ENCODE data around the gene CLCN3. TPM values are rescaled to one million over a fixed set of nuclear protein-coding genes. Genes with fewer than 3 reads are reported as not detected.
"Not testable (repeated sequence)": the region's sequence is repeated elsewhere in the genome, so short reads cannot be mapped to it uniquely, and the experiment has no call there.

The CLCN3 gene
- total RNA-seq, 1 experiment from 2014 or later, result 21.8 TPM

DNA sequence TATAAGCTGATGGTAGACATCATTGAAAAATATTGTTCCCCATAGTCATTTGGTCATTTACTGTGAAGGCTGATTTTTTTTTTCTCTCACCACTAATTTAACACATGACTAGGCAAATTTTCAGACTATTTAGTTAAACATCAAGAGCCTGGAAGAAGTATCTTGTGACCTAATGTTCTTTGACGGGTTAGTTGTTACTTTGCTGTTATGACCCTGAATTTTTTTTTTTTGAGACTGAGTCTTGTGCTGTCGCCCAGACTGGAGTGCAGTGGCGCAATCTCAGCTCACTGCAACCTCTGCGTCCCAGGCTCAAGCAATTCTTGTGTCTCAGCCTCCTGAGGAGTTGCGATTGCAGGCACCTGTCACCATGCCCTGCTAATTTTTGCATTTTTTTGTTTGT is 70.4 kb downstream of the CLCN3 start:
- no peak for DNase-seq (ENCODE audit: low read depth)

DNA sequence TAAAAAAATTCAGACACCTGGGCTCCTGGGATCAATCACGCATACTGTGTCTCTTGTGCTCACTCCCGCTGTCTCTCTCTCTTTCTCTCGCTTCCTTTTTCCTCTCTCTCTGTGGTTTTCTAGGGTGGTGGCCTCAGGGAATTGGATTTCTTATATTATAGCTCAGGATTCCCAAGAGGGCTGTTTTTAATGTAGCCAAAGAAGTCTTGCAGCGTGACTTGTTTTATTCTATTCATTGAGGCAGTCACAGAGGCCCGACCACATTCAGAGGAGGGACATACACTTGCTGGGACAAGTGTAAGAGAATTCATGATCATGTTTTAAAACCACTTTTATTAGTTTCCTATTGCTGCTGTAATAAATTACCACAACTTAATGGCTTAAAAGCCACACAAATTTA is 78.0 kb downstream of the CLCN3 start:
- no peak for DNase-seq (ENCODE audit: low read depth)

GRCh38 chr4:169707958-169708643 is 87.7 kb downstream of the CLCN3 start:
- DNase-seq (ENCODE audit: low read depth), result no peak

- no peak for DNase-seq (ENCODE audit: low read depth)
These were observed 95.4 kb downstream of the CLCN3 start for GRCh38 chr4:169715826-169716225.

GRCh38 chr4:169716677-169717076 is 96.3 kb downstream of the CLCN3 start:
- peak; percentile 26 for DNase-seq (ENCODE audit: low read depth)

GRCh38 chr4:169720529-169720928 is 100.2 kb downstream of the CLCN3 start:
- DNase-seq (ENCODE audit: low read depth), result no peak

DNA sequence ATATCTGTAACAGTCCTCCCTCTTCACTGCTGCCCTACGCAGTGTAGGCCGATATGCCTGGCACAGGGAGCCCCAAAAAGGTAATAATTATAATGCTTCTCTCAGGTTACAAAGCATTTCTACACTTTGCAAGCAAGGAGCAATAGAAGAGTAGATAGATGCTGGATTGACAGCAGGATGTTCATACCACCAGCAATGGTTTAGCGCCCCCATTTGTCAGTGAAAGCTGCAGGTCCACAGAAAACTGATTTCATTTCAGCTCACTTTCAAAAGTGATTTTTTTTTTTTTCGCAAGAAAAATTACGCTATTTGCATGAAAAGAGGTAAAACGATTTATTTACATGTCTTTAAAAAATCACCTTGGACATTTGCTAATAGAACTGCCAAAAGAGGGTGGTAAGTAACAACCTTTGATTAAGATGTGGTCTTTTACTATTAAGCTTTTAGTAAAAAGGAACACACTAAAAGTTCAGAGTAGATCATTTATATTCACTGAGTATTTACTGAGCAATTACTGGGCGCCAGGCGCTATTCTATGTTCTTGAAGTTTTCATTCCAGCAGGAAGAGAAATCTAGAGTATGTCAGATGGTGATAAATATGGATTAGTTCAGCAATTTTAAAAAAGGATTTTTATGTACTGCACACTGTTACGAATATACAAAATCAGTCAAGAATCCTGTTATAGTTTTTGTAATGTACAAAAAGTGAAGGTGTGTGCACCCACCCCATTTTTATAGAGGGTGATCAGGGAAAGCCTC is 103.0 kb downstream of the CLCN3 start:
- no peak for DNase-seq (ENCODE audit: low read depth)

GRCh38 chr4:169724260-169724659 is 103.9 kb downstream of the CLCN3 start:
- peak; percentile 28 for DNase-seq (ENCODE audit: low read depth)

DNA sequence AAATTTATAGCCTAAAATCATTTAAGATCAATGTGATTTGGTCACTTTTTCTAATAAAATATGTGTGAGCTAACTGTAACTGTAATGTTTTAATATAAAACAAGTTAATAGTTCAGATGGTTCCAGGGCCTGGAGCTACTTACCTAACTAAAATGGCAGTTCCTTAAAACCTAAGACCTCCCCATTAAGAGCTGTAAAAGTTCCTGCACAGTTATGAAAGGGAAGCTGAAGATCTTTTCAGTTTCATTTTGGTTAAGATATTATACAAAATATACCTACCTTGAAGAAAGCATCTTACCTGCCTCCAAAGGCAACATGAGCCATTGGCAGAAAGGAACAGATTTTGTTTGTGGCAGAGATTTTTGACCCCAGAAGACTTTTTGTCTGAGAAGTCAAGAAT is 107.2 kb downstream of the CLCN3 start:
- no peak for DNase-seq (ENCODE audit: low read depth)

GRCh38 chr4:169730564-169730963 is 110.2 kb downstream of the CLCN3 start:
- DNase-seq (ENCODE audit: low read depth), result no peak

GRCh38 chr4:169738604-169739003 is 118.2 kb downstream of the CLCN3 start:
- not testable (repeated sequence) for DNase-seq (ENCODE audit: low read depth)

GRCh38 chr4:169741569-169741968 is 121.2 kb downstream of the CLCN3 start:
- DNase-seq (ENCODE audit: low read depth), result no peak

DNA sequence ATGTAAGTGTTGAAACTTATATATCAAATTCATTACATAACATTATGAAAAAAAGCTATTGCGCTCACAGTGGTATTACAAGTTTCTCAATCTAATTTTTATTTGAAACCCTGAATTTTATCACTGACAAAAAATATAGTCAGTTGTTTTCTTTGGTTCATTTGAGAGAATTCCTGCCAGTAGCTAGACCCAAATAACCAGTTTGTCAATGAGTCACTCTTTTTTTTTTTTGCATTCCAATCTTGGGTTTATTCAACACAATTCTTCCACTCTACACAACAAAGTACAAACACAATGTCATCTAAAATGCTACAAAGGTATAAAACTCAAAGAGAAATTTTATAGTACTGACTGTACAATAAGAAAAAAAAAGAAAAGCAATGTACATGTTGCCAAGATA is 124.2 kb downstream of the CLCN3 start:
- DNase-seq (ENCODE audit: low read depth), result no peak

DNA sequence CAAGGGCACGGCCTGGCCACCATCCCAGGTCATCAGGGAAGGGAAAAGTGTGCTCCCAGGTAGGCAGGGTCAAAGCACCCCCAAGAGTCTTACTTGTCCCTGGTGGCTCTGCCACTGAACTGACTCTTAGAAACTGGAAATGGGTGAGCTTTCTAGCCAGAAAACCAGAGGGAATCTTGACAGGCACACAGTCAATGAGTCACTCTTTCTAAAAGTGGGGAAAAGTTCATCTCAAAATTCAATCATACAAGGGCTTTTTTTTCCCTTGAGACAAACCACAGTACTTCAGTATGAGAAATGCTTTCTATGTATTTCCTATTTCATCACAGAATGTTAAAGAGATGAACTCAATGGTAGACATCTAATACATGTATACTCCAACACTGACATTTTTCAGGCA is 124.9 kb downstream of the CLCN3 start:
- DNase-seq (ENCODE audit: low read depth), result peak; percentile 13

- no peak for DNase-seq (ENCODE audit: low read depth)
These were observed 136.7 kb downstream of the CLCN3 start for GRCh38 chr4:169756971-169757574.

- DNase-seq (ENCODE audit: low read depth), result peak; percentile 87
These were observed 137.3 kb downstream of the CLCN3 start, which contains the start of gene HPF1 for GRCh38 chr4:169757575-169758184. HPF1 (minus strand) TSS chr4:169757944; CDS start chr4:169757877, 67 bp downstream.

- no peak for DNase-seq (ENCODE audit: low read depth)
These were observed 138.1 kb downstream of the CLCN3 start for GRCh38 chr4:169758401-169758962.

DNA sequence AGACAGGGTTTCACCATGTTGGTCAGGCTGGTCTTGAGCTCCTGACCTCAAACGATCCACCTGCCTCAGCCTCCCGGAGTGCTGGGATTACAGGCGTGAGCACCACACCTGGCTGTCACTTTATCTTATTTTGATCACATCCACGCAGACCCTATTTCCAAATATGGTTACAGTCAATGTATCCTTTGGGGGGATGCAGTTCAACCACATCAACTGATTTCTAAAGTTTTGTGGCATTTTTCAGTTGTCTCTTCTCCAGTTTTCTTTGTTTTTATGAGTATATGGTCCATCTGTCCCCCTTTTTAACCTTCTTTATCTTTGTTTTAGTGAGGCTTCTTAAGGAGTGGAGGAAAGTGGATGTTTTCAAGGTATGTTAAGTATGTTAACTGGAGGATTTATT is 141.5 kb downstream of the CLCN3 start:
- DNase-seq (ENCODE audit: low read depth), result no peak

GRCh38 chr4:169765835-169766234 is 145.5 kb downstream of the CLCN3 start:
- DNase-seq (ENCODE audit: low read depth), result no peak

DNA sequence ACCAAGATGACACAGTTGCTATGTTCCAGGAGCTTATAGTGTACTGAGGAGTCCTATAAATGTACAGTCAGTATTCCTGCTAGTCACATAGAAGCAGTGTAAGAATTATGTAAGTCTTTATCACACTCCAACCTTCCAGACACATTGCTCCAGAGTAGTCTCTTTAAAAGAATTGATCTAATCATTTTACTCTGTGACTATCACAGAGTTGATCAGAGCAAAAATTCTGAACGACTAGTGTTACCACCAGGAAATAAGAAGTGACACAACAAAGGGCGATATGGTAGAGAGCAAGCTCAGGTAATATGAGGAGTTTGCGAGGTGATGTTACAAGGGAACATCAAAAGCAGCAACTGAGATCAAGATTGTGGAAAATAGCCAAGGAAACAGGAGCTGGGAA is 146.4 kb downstream of the CLCN3 start:
- DNase-seq (ENCODE audit: low read depth), result no peak

- no peak for DNase-seq (ENCODE audit: low read depth)
These were observed 148.0 kb downstream of the CLCN3 start for GRCh38 chr4:169768385-169768784.

- DNase-seq (ENCODE audit: low read depth), result no peak
These were observed 150.0 kb downstream of the CLCN3 start for GRCh38 chr4:169770416-169770815.

All from HT1080 (cell line).